SHP77 treated with DMSO at 0.1 percent for 48 hours (cell line): ENCODE results near the gene RPA1.
"Not testable (repeated sequence)": the region's sequence is repeated elsewhere in the genome, so short reads cannot be mapped to it uniquely, and the experiment has no call there.

Source experiments
- DNase-seq: peaks from one replicate; lab custom pipeline; 2025; lab: John Stamatoyannopoulos, UW

RPA1 gene

DNA sequence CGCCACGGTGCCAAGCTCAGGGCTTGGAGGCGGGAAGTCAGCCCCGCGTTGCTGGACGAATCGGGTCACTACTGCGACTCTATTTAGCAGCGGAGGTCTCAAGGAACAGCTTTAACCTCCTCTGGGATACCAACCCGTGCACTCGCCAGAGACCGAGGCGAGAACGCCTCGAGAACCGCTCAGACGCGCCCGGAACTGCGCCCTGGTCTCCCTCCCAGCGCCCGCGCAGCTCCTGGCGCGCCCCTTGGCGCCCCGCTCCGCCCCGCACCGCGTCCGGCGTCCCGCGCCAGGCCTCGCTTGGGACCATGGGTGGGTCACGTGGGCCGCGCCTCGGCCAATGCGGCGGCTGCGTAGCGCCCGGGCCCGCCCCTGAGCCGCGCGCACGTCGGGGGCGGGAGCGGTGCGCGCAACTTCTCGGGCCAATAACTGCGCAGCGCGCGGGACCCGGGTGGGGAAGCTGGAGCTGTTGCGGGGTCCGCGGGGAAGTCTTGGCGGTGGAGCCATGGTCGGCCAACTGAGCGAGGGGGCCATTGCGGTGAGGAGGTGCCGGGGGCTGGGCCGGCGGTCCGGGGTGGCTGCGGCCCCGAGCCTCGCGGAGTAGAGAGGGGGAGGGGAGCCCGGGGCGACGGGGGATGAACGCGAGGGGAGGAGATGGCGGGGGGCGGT is at the start of gene RPA1, which contains the start of gene SMYD4:
TSS of gene RPA1 (plus strand) at position 414 of the 666 bp plus-strand sequence. CDS start at position 503, 89 bp downstream.
TSS of gene SMYD4 (minus strand) at position 311 of the 666 bp plus-strand sequence. CDS start 1,908 bp downstream, outside the sequence.
- peak; percentile 84 for DNase-seq

DNA sequence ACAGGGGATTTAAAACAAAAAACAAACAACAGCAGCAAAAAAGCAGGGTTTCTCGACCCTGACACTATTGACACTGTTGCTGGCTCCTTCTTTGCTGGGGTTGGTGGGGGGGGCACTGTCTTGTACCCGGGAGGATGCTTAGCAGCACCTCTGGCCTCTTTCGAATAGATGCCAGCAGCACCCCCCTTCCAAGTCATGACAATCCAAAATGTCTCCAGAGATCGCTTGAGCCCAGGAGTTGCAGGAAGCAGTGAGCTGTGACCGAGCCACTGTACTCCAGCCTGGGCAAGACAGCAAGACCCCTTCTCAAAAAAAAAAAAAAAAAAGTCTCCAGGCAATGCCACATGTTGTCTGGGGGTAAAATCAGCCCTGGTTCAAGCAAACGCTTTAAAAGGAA is 47.6 kb upstream of the RPA1 start:
- no peak for DNase-seq

DNA sequence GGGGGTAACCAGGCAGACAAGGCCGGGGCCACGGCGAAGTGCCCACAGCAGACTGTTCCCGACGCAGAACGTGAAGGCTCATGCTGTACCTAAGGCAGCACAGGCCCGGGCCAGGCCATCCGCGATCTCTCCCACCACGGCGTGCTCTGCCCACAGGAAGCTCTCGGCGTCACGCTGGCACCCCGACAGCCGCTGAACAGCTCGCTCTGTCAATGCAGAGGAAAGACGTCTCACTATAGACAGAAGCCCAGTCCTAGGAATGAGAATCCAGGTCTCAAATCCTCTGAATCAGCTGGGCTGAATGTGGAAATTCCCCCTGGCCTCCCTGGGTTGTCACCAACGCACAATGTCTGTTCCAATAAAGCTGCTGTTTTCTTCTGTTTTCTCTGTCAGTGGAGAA is 46.5 kb upstream of the RPA1 start:
- DNase-seq = no peak

DNA sequence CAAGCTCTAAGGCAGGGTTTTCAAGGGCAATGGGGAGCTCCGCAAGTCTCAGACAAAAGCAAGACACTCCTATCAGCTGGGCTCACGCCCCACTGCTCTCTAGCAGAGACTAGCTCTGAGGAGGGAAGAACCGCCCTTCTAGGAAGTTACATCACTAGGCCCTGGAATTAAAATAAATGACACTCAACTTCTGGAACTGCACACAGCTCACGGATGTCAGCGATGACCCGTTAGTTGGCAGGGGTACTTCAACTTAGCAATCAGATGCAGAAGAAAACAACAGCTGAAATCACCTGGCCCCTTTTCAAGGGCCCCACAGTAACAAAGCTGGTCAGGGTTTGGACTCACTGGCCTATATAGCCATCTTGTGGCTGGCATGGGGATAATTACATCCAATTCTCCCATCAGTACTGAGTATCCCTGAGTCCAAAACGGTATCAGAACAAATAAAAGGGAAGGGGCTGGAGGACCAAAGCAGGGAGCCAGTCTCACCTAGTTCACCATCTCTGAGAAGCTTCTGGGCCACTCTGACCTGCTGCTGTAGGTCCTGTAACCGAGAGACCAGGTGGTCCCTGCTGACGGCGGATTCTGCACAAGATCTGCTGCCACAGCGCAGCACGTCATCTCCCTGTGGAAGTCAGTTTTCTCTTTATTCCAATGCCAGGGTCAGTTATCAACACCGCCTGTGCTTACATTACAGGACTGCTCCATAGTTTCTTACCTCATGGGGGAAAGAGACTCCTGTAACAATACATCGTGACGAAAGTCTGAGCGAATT is 45.8 kb upstream of the RPA1 start:
- DNase-seq = peak; percentile 54

DNA sequence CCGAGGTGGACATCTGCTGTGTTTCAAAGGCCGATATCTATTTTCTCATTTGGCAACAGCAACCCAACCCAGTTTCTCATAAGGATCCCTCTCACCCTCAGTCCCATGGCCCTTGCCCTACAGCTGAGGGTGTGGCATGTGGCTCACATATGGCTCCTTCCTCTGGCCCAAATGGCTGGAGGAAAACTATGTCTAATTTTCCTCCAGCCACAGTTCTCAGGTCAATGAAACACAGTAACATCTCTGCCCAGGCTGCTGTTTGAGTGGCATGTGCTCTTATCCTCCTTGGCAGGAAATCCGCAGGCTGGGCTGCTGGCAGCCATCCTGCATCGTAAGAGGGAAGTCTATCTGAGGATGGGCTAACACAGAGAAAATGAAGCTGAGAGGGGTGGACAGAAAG is 43.9 kb upstream of the RPA1 start:
- DNase-seq = no peak

DNA sequence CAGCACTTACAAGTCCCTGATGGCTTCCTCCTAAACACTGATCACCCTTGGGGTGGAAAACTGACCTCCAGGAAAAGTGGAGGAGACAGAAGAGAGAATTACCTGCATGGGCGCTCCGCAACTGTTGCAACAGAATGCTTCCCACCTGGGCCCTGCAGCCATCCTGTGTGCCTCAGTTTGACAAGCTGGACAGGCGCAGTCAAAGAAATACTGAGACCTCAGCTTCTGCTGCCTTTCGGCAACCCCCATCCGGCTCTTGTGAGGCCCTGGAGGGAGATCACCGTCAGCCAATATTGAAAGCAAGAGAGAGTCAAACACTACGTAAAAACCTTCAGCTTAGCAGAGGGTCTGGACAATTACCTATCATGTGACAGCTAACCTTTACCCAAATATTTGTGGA is 43.1 kb upstream of the RPA1 start:
- no peak for DNase-seq

DNA sequence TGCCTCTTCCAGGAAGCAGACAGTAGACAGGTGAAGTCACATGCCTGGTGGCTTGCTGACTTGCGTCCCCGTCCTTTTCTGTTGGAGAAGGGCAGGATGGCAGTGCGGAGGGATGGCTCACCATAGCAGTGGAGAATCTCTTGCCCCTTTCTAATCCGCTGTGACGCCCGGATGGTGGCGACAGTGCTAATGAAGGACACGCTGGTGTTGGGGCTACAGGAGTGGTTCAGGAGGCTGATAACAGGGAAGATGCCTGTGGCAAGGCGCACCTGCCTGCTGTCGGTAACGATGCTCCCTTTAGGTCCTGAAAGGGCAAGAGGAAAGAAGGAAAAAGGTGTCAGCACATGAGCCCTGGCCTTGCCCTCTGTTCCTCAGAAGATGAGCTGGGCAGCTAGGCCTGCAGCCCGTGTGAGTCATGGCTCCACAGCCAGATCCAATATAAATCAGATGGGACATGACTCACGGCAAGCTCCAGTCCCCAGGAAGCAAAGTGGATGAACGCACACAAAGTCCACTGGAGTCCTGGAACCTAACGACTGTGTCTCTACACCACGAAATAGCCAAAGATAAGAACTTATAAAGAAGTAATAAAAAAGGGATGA is 42.4 kb upstream of the RPA1 start:
- no peak for DNase-seq

DNA sequence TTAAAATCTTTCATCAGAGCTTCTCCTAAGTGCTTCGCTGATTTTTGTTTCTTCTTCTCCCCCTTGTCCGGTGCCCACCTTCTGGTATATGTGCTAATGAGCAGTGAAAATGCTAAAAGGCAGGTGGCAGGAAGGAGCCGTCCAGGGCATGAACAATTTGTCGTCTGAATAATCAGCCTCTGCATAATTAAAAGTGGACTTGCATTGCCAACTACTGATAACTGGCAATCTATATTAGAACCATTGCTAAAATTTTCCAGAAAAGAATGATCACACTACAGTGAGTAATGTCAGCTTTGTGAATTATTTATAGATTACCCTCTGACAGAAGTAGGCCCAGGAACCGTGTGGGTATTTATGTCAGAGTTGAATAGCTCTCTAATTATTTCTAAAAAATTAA is 39.9 kb upstream of the RPA1 start:
- no peak for DNase-seq

DNA sequence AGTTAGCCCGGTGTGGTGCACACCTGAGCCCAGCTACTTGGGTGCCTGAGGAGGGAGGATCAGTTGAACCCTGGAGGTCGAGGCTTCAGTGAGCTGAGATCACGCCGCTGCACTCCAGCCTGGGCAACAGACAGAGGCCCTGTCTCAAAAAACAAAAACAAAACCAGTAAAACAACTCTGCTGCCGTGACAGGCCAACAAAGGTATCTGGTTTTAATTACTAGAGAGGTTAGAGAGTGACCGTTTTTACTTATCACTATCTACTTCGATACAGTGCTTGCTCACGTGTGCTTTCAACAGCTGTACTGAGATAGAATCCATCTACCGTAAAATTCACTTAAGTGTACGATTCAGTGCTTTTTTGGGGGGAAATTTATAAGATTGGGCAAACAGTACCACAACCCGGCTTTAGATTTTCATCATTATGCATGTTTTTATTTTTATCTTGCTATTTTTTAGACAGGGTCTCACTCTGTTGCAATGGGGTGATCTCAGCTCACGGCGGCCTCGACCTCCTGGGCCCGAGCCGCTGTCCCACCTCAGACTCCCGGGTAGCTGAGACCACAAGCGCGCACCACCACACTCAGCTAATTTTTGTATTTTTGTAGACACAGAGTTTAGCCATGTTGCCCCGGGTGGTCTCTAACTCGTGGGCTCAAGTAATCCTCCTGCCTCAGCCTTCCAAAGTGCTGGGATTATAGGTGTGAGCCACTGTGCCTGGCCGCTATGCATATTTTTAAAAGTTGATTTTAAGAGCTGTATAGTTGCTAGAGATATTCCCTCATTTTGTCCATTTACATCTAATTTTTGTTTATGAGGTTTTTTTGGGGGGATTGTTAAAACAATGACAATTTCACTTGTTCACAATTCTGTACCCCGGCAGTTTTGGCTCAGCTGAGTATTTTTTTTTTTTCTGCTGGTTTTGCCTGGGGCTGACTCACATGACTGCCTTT is 37.0 kb upstream of the RPA1 start:
- no peak for DNase-seq

DNA sequence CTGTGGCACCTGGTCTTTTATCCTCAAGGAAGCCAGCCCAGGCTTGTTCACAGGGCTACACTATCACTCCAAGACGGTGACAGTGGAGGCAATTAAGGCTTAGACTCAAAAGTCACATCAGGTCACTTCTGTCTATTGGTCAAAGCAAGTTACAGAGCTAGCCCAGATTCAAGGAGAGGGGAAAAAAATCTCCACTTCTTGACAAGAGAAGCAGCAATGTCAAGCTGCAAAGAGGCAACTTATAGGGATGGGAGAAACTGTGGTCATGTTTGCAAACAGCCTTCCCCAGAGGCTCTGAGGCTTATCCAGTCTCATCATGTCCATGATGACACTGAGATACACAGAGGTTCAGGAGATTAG is 36.4 kb upstream of the RPA1 start:
- DNase-seq = no peak

DNA sequence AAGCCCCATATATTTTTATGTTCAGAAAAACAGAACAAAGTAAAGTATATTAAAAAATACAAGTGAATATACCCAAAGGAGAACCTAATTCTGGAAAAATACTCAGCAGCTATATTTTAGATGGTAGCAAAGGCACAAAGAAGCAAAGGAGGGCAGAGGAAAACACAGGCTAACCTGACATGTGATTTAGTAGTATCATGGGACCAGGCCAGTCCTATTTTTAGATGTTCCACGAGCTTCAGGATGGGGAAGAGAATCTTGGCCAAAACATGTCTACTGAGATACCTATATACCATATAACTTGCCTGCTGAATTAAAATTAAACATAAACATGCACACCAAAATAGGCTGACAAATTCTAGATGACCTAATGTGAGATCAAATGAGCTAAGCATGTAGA is 33.0 kb upstream of the RPA1 start:
- DNase-seq = no peak

DNA sequence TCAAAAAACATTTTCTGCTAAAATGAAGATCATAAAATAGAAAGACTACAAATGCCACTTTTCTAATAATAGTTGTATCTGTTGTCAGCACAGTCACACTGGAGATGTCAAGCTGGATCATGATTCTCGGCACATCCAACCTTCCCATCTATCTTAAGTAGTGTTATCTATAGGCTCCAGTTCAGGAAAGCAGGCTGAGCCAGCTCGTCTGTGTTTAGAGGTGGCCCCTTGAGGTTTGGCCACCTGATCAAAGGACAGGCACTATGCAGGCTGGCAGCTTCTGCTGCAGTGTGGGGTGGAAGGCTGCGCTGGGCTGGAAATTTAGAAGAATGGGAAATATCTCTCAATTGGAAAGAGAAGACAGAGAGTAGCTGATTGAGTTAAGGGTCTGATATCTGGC is 32.5 kb upstream of the RPA1 start:
- DNase-seq = no peak

DNA sequence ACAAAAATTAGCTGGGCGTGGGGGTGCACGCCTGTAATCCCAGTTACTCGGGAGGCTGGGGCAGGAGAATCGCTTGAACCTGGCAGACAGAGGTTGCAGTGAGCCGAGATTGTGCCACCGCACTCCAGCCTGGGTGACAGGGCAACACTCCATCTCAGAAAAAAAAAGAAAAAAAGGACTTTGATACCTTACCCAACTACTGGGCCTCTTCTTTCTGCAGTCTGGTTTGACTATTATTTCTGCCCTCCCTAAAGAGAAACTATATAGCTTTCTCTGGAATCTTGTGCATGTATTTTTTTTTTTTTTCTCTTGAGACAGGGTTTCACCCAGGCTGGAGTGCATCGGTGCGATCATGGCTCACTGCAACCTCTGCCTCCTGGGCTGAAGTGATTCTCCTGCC is 32.0 kb upstream of the RPA1 start:
- not testable (repeated sequence) for DNase-seq

DNA sequence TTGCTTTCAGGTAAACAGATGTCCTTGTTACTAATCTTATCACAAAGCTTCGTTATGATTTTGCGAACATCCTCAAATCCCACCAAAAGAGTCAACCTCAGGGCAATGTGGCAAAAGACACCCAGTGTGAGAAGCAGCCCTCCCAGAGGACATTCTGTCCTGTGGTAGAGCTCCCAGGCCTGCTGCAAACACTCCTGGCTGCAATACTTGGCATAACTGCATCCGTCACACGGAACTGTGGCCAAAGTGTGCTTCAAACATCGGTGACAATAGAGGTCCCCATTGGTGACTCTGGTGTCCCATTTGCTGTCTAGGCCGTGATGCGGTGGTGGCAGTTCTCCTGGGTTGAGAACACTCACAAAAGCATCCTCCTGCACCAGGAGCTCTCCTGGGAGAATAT is 29.6 kb upstream of the RPA1 start:
- no peak for DNase-seq

DNA sequence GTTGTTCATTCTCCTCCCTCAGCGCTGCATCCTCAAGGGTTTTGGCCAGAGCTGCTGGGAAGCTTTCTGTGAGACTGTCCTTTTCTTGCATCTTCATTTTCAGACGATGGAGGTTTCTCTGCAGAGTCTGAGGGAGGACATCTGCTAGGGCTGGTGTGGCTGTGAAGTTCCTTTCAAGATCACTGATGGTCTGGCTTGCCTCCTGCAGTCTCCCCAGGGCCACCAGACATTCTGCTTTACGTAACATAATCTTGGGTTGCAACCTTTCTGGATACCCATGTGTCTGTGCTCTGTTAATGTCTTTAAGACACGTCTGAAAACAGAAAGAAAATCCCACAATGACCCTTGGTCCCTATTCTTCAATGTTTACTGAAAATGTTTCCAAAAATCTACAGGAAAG is 29.1 kb upstream of the RPA1 start:
- no peak for DNase-seq

DNA sequence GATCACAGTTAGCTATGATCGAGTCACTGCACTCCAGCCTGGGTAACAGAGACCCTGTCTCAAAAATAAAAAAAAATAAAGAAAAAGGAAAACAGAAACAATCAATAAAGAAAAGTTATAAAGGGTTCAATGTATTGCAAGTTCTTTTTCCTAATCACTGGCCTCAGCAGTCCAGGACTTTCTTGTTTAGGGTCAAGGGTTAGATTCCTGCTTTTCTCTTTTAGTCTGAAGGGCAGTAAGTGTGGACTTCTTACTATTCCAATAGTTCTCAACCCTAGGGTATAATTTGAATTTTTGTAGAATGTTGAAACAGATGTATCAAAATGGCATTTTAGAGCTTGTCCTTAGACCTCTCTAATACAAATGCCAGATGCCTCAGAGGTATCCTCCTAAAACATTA is 27.4 kb upstream of the RPA1 start:
- DNase-seq = no peak

DNA sequence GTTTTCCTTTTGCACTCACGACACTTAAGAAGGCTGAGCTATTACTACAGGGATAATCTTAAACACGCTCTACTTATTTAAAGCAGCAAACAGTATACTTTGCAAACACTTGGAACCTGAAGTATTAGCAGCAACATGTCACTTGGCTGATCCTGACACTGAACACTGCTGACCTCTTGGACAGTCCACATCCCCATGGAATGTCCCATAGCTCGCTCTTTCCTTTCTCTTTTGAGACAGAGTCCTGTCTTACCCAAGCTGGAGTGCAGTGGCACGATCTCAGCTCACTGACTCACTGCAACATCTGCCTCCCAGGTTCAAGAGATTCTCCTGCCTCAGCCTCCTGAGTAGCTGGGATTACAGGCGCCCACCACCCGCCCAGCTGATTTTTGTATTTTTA is 26.5 kb upstream of the RPA1 start:
- DNase-seq = no peak

DNA sequence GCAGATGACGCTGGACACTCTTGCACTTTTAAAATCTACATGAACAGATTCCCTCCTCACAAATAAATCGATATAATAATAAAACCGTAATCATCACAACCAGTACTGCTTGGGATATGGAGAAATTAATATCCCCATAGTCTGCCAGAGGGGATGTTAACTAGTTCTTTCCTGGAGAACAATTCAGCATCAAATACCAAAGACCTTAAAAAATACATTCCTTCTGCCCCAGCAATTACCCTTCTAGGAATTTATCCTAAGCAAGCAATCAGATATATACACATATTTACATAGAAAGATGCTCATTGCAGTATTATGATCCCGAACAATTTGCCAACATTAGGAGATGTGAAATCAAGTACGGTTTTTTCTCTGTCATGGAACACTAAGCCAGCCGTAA is 21.9 kb upstream of the RPA1 start:
- DNase-seq = no peak

DNA sequence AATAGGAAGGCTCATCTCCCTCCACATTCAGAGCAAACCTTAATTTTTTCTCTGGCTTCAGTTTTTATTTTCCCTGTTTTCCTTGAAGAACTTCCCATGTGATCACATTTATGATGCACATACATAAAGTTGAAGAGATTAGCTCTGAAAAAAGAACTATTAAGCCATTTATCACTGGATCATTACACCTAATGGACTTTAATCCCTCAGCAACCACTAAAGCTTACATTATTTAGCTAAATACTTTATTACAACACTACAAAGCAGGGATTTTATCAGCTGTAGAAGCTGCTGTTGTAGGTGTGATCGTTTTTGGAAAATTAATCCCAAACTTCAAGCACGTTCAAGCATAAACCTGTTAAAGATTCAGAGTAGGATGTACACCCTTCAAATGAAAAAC is 21.2 kb upstream of the RPA1 start:
- DNase-seq = no peak

DNA sequence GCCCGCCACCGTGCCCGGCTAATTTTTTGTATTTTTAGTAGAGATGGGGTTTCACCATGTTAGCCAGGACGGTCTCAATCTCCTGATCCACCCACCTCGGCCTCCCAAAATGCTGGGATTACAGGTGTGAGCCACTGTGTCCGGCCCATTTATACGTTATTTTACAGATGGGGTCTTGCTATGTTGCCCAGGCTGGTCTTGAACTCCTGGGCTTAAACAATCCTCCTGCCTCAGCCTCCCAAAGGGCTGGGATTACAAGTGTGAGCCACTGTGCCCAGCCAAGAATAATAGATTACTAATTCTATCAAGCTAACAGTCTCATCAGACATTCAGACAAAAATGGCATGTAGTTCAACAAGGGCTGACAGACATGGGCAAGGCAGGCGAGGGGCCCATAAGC is 20.0 kb upstream of the RPA1 start:
- DNase-seq = not testable (repeated sequence)

DNA sequence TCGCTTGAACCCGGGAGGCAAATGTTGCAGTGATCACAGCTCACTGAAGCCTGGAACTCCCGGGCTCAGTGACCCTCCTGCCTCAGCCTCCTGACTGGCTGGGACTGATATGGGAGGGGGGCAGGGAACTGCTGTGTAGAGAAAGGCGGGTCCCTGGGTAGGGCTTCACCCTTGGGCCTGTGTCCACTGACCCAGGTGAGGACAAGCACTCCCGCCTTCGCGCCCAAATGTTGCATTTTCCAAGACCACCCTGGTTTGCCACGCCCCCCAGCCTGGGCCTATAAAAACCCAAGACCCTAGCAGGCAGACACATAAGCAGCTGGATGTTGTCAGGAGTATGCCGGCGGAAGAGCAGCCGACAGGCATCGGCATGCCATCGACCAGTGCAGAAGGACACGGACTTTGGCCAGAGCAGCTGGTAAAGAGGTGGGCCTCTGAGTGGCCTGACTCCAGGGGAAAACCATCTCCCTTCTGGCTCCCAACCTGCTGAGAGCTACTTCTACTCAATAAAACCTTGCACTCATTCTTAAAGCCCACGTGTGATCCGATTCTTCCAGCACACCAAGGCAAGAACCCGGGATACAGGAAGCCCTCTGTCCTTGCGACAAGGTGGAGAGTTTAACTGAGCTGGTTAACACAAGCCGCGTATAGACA is 19.2 kb upstream of the RPA1 start:
- no peak for DNase-seq

DNA sequence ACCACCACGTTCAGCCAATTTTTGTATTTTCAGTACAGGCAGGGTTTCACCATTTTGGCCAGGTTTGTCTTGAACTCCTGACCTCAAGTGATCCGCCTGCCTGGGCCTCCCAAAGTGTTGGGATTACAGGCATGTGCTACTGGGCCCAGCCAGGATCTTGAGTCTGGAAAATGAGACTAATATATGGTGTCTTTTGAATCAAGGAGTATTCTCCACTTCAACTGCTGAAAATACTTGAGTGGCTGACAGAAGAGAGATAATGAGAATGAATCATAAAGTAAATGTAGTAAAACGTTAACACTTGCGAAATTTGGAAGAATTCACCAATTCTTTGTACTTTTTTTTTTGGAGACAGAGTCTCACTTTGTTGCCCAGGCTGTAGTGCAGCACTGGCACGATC is 16.7 kb upstream of the RPA1 start:
- no peak for DNase-seq
